Heart right ventricle (tissue), 16 donors: ENCODE results near the gene SLC35E3. TPM values are rescaled to one million over a fixed set of nuclear protein-coding genes. Genes with fewer than 3 reads are reported as not detected.

ENCODE experiments used
- ATAC-seq, 8 donors: fragments of 200-7000 bp; cut with Tn5 transposase; one replicate each; pipeline ENCODE4 v1.9.1; 2020; ENCODE audit warnings: mild to moderate bottlenecking in 8 of 8, moderate library complexity in 8 of 8, moderate number of reproducible peaks in 1 of 8
- DNase-seq, 2 donors: peaks; one replicate each; pipeline ENCODE4 v3.0.0-alpha.2; 2020
- H3K27ac ChIP-seq, 10 donors: fragments of 200-600 bp; sonication (generic) in 2 of 10; one replicate each; pipeline versions ENCODE4 v1.5.0 to v1.8.0; 2020 to 2022; ENCODE audit warnings: mild to moderate bottlenecking in 3 of 10
- H3K27me3 ChIP-seq, 7 donors: fragments of 200-600 bp; one replicate each; pipeline ENCODE4 v1.8.0; 2021 to 2022; ENCODE audit warnings: mild to moderate bottlenecking in 2 of 7
- H3K36me3 ChIP-seq, 9 donors: fragments of 200-600 bp; sonication (generic) in 1 of 9; one replicate each; pipeline versions ENCODE4 v1.5.0 to v1.8.0; 2020 to 2022; ENCODE audit warnings: mild to moderate bottlenecking in 2 of 9
- H3K4me1 ChIP-seq, 9 donors: fragments of 200-600 bp; sonication (generic) in 1 of 9; one replicate each; pipeline versions ENCODE4 v1.5.0 to v1.8.0; 2020 to 2022; ENCODE audit warnings: mild to moderate bottlenecking in 4 of 9
- H3K4me3 ChIP-seq, 10 donors: fragments of 200-600 bp; sonication (generic) in 2 of 10; one replicate each; pipeline versions ENCODE4 v1.5.0 to v1.8.0; 2020 to 2022; ENCODE audit warnings: mild to moderate bottlenecking in 7 of 10, moderate library complexity in 2 of 10
- H3K9me3 ChIP-seq, 11 donors: fragments of 200-600 bp in 10 of 11; sonication (generic) in 2 of 11; one replicate each; pipeline versions ENCODE4 v1.5.0 to v1.8.0; 2013 to 2022; ENCODE audit warnings: mild to moderate bottlenecking in 2 of 11, control low read depth in 1 of 11, moderate library complexity in 1 of 11
- WGBS, 2 donors: extraction: QIAGEN DNeasy Blood & Tissue Kit; methylation state at CpG; one replicate each; pipeline ENCODE4 v1.1.7; 2013; ENCODE audit warnings: inconsistent platforms in 1 of 2; 5-methylcytosine and 5-hydroxymethylcytosine counted together
- intact Hi-C, 10 donors: fragments of 100-400 bp; cut with DNase I; formaldehyde crosslinking; loops; one replicate each; pipeline versions ENCODE4 v1.11.1 to v1.14.2; 2022
- polyA plus RNA-seq, 2 donors: library from polyadenylated mRNA; stranded (reverse); fragments of 200-250 nt; gene quantifications; one replicate each; pipeline ENCODE4 v1.2.3, GENCODE V29; 2013
- total RNA-seq, 10 donors: library from RNA; stranded (reverse); fragmentation: NEBNext Ultra II Directional in 3 of 10; extraction: Animal tissue kit (Norgen Biotek cat#: 25700) in 3 of 10; gene quantifications; one replicate each; pipeline versions ENCODE4 v1.2.1 to v1.2.4, GENCODE V29; 2021 to 2023
- TF ChIP-seq, protein P1 (sequence below), 9 donors: fragments of 200-600 bp; sonication (generic) in 2 of 9; IDR thresholded peaks; one replicate each; pipeline versions ENCODE4 v1.5.0 to v1.8.0; 2021 to 2022; ENCODE audit warnings: antibody characterized with exemption in 9 of 9, mild to moderate bottlenecking in 5 of 9, moderate library complexity in 1 of 9
- donor health status: Arrhythmogenic right ventricular cardiomyopathy.
- donor health status: ischemic (EF 13 %, LVEDD 7.1; RV severe dilation, severe dysfunction).
- donor health status: healthy with polysubstance abuse.
- donor health status: DM: no; HTN: yes; CAD: no.
- donor health status: DM: no; HTN: no; CAD: no.
- donor health status: ischemic (EF 25% LVEDD 6.9; RV normal size, moderate dysfunction).
- donor health status: ischemic (EF 25% LVEDD 5.7; RV mildly dilated, moderate dysfunction).
- donor health status: healthy.
- donor health status: DM: yes; HTN: yes; CAD: no.
- donor health status: Ischemic cardiomyopathy.
- donor health status: ischemic (EF 35%, LVEDD 5.7; RV mildly dilated, moderate dysfunction).
- donor health status: nonischemic (EF 11% LVEDD 7.7; RV severe dilation, severe dysfunction).
- donor health status: DM: yes; HTN: yes; CAD: no.
- donor health status: PGD.
- donor health status: ischemic (EF 29% LVEDD 5.4; RV normal size, mild dysfunction).
- donor health status: nonischemic (EF 23%, LVEDD 6.1; RV moderate dilation, normal function).

The SLC35E3 gene
- total and polyA plus RNA-seq, 12 donors: 1.8 to 8.9 (median 6.2) TPM

- ATAC-seq (no peak), DNase-seq (no peak)
- intact Hi-C loops: no loop called here
- no peaks in the 10 kb centered on the region for H3K9me3 ChIP-seq
- no peaks in the 10 kb centered on the region for H3K27me3 ChIP-seq
- no peak overlapping the region for H3K4me3 ChIP-seq
- TF ChIP-seq, protein P1, sequence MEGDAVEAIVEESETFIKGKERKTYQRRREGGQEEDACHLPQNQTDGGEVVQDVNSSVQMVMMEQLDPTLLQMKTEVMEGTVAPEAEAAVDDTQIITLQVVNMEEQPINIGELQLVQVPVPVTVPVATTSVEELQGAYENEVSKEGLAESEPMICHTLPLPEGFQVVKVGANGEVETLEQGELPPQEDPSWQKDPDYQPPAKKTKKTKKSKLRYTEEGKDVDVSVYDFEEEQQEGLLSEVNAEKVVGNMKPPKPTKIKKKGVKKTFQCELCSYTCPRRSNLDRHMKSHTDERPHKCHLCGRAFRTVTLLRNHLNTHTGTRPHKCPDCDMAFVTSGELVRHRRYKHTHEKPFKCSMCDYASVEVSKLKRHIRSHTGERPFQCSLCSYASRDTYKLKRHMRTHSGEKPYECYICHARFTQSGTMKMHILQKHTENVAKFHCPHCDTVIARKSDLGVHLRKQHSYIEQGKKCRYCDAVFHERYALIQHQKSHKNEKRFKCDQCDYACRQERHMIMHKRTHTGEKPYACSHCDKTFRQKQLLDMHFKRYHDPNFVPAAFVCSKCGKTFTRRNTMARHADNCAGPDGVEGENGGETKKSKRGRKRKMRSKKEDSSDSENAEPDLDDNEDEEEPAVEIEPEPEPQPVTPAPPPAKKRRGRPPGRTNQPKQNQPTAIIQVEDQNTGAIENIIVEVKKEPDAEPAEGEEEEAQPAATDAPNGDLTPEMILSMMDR (IDR thresholded peaks at IDR 0.05): no peak
- WGBS, 2 donors: 88 to 89% methylated on average over 7 of the region's 7 CpGs
- no peak overlapping the region for H3K27ac ChIP-seq
- peaks cover 0 to 96% (median 49%) of the 10 kb centered on the region in 9 donors for H3K36me3 ChIP-seq
- H3K4me1 ChIP-seq: peaks cover 0 to 4% (median 2%) of the 10 kb centered on the region in 9 donors
Measured at GRCh38 chr12:68828672-68829068, 82.7 kb downstream of the SLC35E3 start.

Other genes starting within 250 kb of the SLC35E3 start
- 10 to 100 TPM; 38.1 to 81.2 (median 42.0) TPM for gene RAP1B, start 135.3 kb upstream of the SLC35E3 start, total RNA-seq
- gene RAP1B, start 135.3 kb upstream of the SLC35E3 start, polyA plus RNA-seq: 10 to 100 TPM; 45.1 to 53.8 TPM
- gene NUP107, start 59.2 kb upstream of the SLC35E3 start, total RNA-seq: 10 to 100 TPM; 21.0 to 25.7 (median 22.2) TPM
- gene NUP107, start 59.2 kb upstream of the SLC35E3 start, polyA plus RNA-seq: 10 to 100 TPM in 1 of 2 donors, 1 to 10 TPM in 1; 9.9 to 12.9 TPM
- gene MDM2, start 62.0 kb downstream of the SLC35E3 start, total RNA-seq: 10 to 100 TPM; 40.1 to 59.1 (median 47.1) TPM
- gene MDM2, start 62.0 kb downstream of the SLC35E3 start, polyA plus RNA-seq: 10 to 100 TPM; 15.9 to 95.5 TPM
- 10 to 100 TPM in 2 of 10 donors, 1 to 10 TPM in 8; 2.1 to 17.8 (median 4.7) TPM for gene CPM, start 187.0 kb downstream of the SLC35E3 start, total RNA-seq
- gene CPM, start 187.0 kb downstream of the SLC35E3 start, polyA plus RNA-seq: 1 to 10 TPM; 7.4 to 9.1 TPM